GM12891 (cell line): ENCODE measurements around the gene TAB2.

Experiments
- DNase-seq: peaks from one replicate; pipeline ENCODE4 v3.0.0; 2011; ENCODE audit warnings: low spot score; ENCODE audit not compliant: insufficient read length
- FAIRE-seq: peaks from 2 replicates; lab custom pipeline; 2011; peaks lifted over from hg19 to GRCh38; lab: Jason Lieb, UNC
- PAX5 ChIP-seq: IDR thresholded peaks from 2 replicates; pipeline ENCODE4 v1.6.1; 2011; ENCODE audit warnings: low read length, moderate library complexity, mild to moderate bottlenecking; ENCODE audit not compliant: insufficient read depth, severe bottlenecking
- POLR2A ChIP-seq: IDR thresholded peaks from 2 replicates; pipeline ENCODE4 v1.6.1; 2011; ENCODE audit warnings: low read depth, low read length, control low read depth
- POLR2AphosphoS5 ChIP-seq: IDR thresholded peaks from 2 replicates; pipeline ENCODE4 v1.6.1; 2011; ENCODE audit warnings: low read depth, low read length, control low read depth
- POU2F2 ChIP-seq: IDR thresholded peaks from 2 replicates; pipeline ENCODE4 v1.6.1; 2011; ENCODE audit warnings: low read depth, mild to moderate bottlenecking, control low read depth, low read length, moderate library complexity
- SPI1 ChIP-seq: IDR thresholded peaks from 2 replicates; pipeline ENCODE4 v1.6.1; 2011; ENCODE audit warnings: low read depth, low read length, control low read depth
- TAF1 ChIP-seq: IDR thresholded peaks from 2 replicates; pipeline ENCODE4 v1.6.1; 2011; ENCODE audit warnings: low read depth, low read length, control low read depth

Gene TAB2

GRCh38 chr6:149450679-149451375 is 133.3 kb downstream of the TAB2 start:
- TF ChIP-seq POLR2A (no peak), SPI1 (no peak), PAX5 (no peak), TAF1 (no peak), POU2F2 (no peak), POLR2AphosphoS5 (no peak)

GRCh38 chr6:149451376-149452036 is 134.0 kb downstream of the TAB2 start:
- FAIRE-seq (no peak), DNase-seq (no peak)
- no peak for TF ChIP-seq TAF1
- TF ChIP-seq SPI1 = no peak
- no peak for TF ChIP-seq POLR2A
- no peak for TF ChIP-seq POU2F2
- TF ChIP-seq PAX5 = no peak
- TF ChIP-seq POLR2AphosphoS5 = no peak

More at GRCh38 chr6:149450679-149451375, 133.3 kb downstream of the TAB2 start:
- no peak for FAIRE-seq
- no peak for DNase-seq

GRCh38 chr6:149452037-149452939 is 134.8 kb downstream of the TAB2 start:
- DNase-seq = no peak
- FAIRE-seq = no peak

GRCh38 chr6:149453597-149454345 is 136.3 kb downstream of the TAB2 start:
- DNase-seq (no peak), FAIRE-seq (no peak)
- no peak for TF ChIP-seq POLR2AphosphoS5
- no peak for TF ChIP-seq POLR2A
- TF ChIP-seq PAX5 = no peak
- no peak for TF ChIP-seq SPI1

More at GRCh38 chr6:149452037-149452939, 134.8 kb downstream of the TAB2 start:
- no peak for TF ChIP-seq SPI1
- TF ChIP-seq POU2F2 = no peak
- no peak for TF ChIP-seq POLR2AphosphoS5
- TF ChIP-seq POLR2A = no peak
- no peak for TF ChIP-seq PAX5

- DNase-seq = no peak
- no peak for FAIRE-seq
Measured at GRCh38 chr6:149454346-149454848, 136.9 kb downstream of the TAB2 start.

GRCh38 chr6:149455031-149455732 is 137.7 kb downstream of the TAB2 start:
- TF ChIP-seq SPI1 (no peak), POLR2A (no peak), TAF1 (no peak), POLR2AphosphoS5 (no peak)
- FAIRE-seq = no peak
- DNase-seq = no peak

More at GRCh38 chr6:149454346-149454848, 136.9 kb downstream of the TAB2 start:
- no peak for TF ChIP-seq PAX5
- no peak for TF ChIP-seq POLR2A
- no peak for TF ChIP-seq TAF1
- TF ChIP-seq SPI1 = no peak
- TF ChIP-seq POU2F2 = no peak
- TF ChIP-seq POLR2AphosphoS5 = no peak

- FAIRE-seq (no peak), DNase-seq (no peak)
- no peak for TF ChIP-seq POU2F2
Measured at GRCh38 chr6:149456311-149457021, 139.0 kb downstream of the TAB2 start.

GRCh38 chr6:149457316-149457884 is 139.9 kb downstream of the TAB2 start:
- TF ChIP-seq TAF1 (no peak), POLR2A (no peak), POU2F2 (no peak), SPI1 (no peak)
- no peak for FAIRE-seq
- DNase-seq = no peak
